ENCODE results near the gene MYOZ3. TPM values are rescaled to one million over a fixed set of nuclear protein-coding genes. Genes with fewer than 3 reads are reported as not detected.

Gene MYOZ3
- total and polyA plus RNA-seq, 10 of the 15 experiments (the other 5 are each of a cell fraction or from before 2014, with no cell fraction given), result 0.04 to 1.1 (median 0.10) TPM; not detected in 4

GRCh38 chr5:150636391-150637244 lies 24.4 kb upstream of the MYOZ3 start:
- Histone ChIP-seq H2AFZ (ENCODE audit: control insufficient read depth, low read depth, low read length) (no peak overlapping the region), H3K4me2 (ENCODE audit: control insufficient read depth, insufficient read depth) (no peak overlapping the region), H3K27me3 (replicated peaks in 1 of 2; ENCODE audit: control insufficient read depth in 2 of 2, insufficient read depth in 2 of 2, low read length in 1 of 2) (no peaks in the 10 kb centered on the region), H3K9me3 (replicated peaks; ENCODE audit: control insufficient read depth, insufficient read depth, low read length) (no peaks in the 10 kb centered on the region), H3K4me3 (no peak overlapping the region), H3K79me2 (ENCODE audit: control insufficient read depth, insufficient read depth, low read length) (no peaks in the 10 kb centered on the region), H3K27ac (ENCODE audit: control insufficient read depth, insufficient read depth) (no peak overlapping the region), H3K4me1 (ENCODE audit: control insufficient read depth, insufficient read depth, low read length) (no peaks in the 10 kb centered on the region), H3K9ac (ENCODE audit: control insufficient read depth, insufficient read depth, low read length) (no peak overlapping the region), H4K20me1 (ENCODE audit: control insufficient read depth, insufficient read depth) (no peaks in the 10 kb centered on the region), H3K36me3 (ENCODE audit: control insufficient read depth in 2 of 2, insufficient read depth in 2 of 2, low read length in 1 of 2) (no peaks in the 10 kb centered on the region; a peak in 1 of 4 replicates)
- FAIRE-seq (no peak), ATAC-seq (no peak), DNase-seq (ENCODE audit: low read depth, low spot score) (no peak)
- intact Hi-C loops (cut with micrococcal nuclease; ENCODE audit: unreplicated experiment) (no loop called here), in situ Hi-C loops (cut with MboI) (no loop called here)
- TF ChIP-seq ZNF622 (IDR thresholded peaks at IDR 0.05) (no peak), IKZF1 (conservative IDR thresholded peaks at IDR 0.05) (no peak), ATF7 (IDR thresholded peaks at IDR 0.05; ENCODE audit: low read depth) (no peak), IRF4 (IDR thresholded peaks at IDR 0.05; ENCODE audit: low read depth, low read length) (no peak), ATF3 (IDR thresholded peaks at IDR 0.05; ENCODE audit: borderline replicate concordance, extremely low read depth, low read depth, low read length) (no peak), NFYA (IDR thresholded peaks at IDR 0.05; ENCODE audit: borderline replicate concordance, low read depth, low read length) (no peak), ETV6 (conservative IDR thresholded peaks at IDR 0.05 in 1 of 2, IDR thresholded peaks at IDR 0.05 in 1 of 2; ENCODE audit: borderline replicate concordance in 1 of 2, low read depth in 1 of 2) (no peak), GABPA (IDR thresholded peaks at IDR 0.05; ENCODE audit: low read depth) (no peak), ZNF217 (IDR thresholded peaks at IDR 0.05) (no peak), CBX5 (IDR thresholded peaks at IDR 0.05; ENCODE audit: low read depth) (no peak), SKIL (IDR thresholded peaks at IDR 0.05; ENCODE audit: low read depth, poor library complexity, severe bottlenecking) (no peak), KLF5 (IDR thresholded peaks at IDR 0.05; ENCODE audit: partially characterized antibody) (no peak), LARP7 (IDR thresholded peaks at IDR 0.05) (no peak), STAT1 (conservative IDR thresholded peaks at IDR 0.05) (no peak), BRCA1 (IDR thresholded peaks at IDR 0.05; ENCODE audit: low read depth, low read length) (no peak), RAD21 (IDR thresholded peaks at IDR 0.05; ENCODE audit: insufficient read depth, low read depth, low read length) (no peak), EZH2 (IDR thresholded peaks at IDR 0.05; ENCODE audit: borderline replicate concordance, control insufficient read depth, low read depth, low read length) (no peak)
- TF ChIP-seq, protein P1, sequence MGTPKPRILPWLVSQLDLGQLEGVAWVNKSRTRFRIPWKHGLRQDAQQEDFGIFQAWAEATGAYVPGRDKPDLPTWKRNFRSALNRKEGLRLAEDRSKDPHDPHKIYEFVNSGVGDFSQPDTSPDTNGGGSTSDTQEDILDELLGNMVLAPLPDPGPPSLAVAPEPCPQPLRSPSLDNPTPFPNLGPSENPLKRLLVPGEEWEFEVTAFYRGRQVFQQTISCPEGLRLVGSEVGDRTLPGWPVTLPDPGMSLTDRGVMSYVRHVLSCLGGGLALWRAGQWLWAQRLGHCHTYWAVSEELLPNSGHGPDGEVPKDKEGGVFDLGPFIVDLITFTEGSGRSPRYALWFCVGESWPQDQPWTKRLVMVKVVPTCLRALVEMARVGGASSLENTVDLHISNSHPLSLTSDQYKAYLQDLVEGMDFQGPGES (IDR thresholded peaks at IDR 0.05), result no peak
- TF ChIP-seq, protein P2, sequence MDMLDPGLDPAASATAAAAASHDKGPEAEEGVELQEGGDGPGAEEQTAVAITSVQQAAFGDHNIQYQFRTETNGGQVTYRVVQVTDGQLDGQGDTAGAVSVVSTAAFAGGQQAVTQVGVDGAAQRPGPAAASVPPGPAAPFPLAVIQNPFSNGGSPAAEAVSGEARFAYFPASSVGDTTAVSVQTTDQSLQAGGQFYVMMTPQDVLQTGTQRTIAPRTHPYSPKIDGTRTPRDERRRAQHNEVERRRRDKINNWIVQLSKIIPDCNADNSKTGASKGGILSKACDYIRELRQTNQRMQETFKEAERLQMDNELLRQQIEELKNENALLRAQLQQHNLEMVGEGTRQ (IDR thresholded peaks at IDR 0.05; ENCODE audit: borderline replicate concordance, low read depth, low read length), result no peak
- ChIA-PET RAD21 (ENCODE audit: unreplicated experiment) (no interaction called here), SMC1A (ENCODE audit: uncharacterized antibody, unreplicated experiment) (no interaction called here), POLR2A (no interaction called here), CTCF (no interaction called here)
- 60% methylated on average over 6 of the region's 6 CpGs for WGBS (ENCODE audit: insufficient coverage, insufficient replicate concordance, low lambda C conversion rate, missing lambda C conversion rate)
- BruUV-seq (replicated peaks), result no TSS peak
